ENCODE measurements around the gene GPR39.

Gene GPR39

DNA sequence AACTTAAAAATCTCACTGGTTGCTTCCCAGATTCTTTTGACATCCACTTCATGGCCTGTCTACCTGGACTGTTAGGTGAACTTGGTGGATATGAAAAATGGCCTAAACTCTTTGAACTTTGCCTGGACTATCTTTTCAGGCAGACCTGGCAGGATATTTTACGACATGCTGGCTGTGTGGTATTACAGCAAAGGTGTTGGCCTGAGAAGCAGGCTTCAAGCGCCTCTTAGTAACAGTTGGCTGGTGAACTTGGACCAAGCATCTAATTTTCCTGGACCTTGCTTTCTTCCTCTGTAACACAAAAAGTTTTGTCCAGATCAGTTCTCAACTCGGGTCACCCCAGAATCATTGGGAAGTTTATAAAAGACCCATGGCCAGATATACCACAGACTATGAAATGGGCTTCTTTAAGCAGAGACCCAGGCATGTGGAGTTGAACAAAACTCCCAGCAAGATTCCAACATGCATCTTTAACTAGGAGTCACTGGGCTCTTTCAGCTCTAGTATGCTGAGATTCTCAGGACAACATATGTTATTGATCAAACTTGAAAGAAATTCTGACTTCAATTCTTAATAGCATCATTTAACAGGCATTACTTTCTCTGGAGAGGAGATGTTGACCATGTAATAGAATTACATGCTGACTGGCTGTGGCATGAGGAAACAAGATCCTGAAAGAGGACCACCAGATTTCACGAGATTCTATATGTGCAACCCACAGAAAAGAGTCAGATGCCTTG lies 249.0 kb downstream of the GPR39 start:
- in situ Hi-C loops (cut with HindIII; ENCODE audit: low sequenced_read_pairs): loop anchor here (25.0 kb wide), 1 partner anchor 1172 kb away; no protein-coding TSS in a partner anchor

DNA sequence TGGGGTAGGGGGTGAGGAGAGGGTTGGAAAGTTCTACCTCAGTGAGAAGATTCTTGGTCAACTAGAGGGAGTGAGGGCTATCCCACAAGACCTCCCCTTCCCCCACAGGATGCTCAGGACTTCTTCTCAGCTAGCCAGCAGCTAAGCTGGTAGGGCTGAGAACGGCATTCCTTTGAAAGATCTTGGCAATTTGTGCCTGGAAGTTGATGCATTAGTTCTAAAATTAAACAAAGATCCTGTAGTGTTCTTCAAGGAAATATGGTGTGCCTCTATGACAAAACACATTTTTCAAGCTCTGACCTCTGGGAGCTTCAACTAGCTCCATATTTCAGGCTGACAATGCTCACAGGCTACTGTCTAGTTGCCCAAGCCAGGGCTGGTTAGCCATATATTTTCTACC lies 251.1 kb downstream of the GPR39 start:
- in situ Hi-C loops (cut with HindIII; ENCODE audit: low sequenced_read_pairs): loop anchor here (25.0 kb wide), 1 partner anchor 1170 kb away; no protein-coding TSS in a partner anchor

DNA sequence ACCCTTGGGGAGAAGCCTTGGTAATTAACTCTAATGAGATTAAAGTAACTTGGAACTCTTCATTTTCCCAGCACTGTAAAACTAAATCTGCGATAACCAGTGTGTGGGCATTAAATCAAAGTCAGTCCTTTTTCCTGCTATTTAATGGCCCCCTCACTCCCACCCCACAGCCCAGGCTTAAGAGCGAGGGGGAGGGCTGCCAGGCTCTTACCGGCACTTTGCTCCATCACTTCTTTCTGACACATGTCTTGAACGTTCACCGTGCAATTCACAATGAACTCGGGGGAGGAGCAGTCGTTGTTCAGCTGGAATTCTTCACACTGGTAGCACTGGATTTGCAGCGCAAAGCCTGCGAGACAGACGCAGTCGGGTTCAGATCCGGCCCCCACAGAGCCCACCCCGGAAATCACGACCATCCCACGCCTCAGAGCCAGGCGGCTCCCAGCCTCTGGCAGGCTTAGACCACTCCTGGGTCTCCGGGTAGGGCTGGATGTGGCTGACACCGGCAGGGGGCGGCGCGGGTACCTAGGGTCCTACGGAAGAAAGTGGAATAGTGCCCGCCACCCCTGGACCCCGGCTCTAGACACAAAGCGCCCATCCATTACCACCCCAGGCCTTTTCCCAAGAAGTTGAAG lies 251.7 kb downstream of the GPR39 start:
- in situ Hi-C loops (cut with HindIII; ENCODE audit: low sequenced_read_pairs): loop anchor here (25.0 kb wide), 1 partner anchor 1169 kb away; no protein-coding TSS in a partner anchor

DNA sequence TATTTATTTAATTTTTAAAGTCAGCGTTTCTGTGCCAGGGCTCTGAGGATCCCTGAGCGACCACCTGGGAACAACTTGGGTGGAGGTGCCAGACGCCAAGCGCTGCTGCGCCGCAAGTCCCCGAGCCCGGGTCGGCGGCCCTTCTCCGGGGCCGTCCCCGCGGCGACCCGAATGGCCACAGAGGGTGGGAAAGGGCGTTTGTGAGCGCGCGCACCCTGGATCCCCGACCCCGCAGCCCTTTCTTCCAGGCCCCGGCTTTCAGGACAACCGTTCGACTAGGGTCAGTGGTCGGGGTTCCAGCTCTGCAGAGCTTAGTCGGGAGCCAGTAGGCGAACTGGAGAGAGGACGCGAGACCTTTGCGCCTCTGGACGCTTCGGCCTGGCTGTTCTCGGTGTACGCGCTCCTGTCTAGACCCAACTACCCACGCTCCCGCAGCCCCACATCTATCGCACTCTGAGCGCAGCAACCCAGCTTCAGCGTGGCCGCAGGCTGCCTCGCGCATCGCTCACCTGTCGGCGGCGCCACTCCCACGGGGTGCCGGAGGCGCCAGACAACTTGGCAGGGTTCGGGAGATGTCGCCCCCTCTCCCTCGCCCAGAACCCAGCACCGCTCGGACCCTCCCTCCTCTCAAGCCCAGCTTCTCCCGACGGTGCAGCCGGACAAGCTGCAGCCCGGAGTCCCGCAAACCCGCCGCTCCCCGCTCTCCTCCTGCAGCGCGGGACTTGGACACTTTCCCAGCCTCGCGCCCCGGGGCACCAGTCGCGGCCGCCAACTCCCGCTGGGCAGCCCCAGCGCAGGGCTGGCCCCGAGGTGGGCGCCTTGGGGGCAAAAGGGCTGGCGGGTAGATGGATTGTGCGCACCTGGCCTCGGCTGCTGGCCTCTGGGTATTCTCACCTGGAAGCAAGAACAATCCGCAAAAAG lies 252.6 kb downstream of the GPR39 start:
- in situ Hi-C loops (cut with HindIII; ENCODE audit: low sequenced_read_pairs): loop anchor here (25.0 kb wide), 1 partner anchor 1168 kb away; no protein-coding TSS in a partner anchor

DNA sequence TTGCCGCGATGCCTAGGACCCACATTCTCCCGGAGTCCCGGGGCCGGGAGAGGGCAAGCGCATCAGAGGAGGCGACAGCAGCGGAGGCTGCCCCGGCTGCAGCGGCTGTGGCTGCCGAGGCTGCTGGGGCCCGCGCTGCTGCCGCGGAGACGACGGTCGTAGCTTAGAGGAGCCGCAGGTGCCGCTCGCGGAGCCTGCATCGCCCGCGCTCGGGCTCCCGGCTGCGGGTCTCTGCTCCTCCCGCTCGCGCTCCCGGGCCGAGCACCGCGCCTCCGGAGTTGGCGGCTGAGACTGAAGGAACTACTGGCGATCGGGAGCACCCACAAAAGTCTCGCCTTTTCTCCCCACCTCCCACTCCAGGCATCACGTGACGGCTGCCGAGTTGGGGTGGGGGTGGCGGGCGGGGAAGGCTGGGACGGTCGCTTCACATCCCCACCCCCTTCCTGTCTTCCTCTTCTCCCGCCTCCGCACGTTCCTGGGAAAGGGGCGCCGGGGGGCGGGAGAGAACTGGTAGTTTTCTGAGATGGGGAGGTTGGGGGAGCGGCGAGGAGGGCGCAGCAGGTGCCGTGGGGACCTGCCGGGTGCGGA lies 253.4 kb downstream of the GPR39 start, which contains the start of gene LYPD1:
Gene LYPD1 (minus strand): TSS at position 298 of the 588 bp plus-strand sequence. CDS start 273 bp downstream, at position 25.
- in situ Hi-C loops (cut with HindIII; ENCODE audit: low sequenced_read_pairs): loop anchor here (25.0 kb wide), 1 partner anchor 1167 kb away; no protein-coding TSS in a partner anchor

DNA sequence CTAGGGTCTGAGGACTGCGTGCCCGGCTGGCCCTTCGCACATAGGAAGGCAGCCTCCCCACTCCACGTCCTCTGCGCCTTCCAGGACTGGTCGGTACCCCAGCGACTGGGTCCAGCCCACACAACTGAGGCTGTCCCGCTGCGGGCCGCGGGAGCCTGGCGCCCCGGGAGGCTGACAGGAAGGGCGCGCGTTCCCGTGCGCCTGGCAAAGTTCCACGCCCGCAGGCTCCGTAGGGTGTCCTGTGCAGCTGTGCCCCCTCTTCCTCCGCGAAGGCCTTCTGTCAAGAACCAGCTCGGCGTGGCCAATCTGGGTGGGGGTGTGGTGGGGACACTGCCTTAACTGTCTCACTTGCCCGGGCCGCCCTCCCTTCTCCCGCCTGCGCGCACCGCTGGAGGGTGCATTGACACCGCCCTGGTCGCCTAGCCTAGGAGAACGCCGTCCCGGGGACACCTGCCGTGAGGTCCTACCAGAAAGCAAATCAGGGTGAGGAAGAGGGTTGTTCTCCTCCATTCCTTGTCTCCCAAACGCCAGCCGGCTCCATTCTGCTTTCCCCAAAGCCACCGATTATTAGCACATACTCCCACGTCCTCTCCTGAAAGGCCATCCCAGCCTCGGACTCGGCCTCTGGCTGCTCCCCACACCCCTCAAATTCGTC lies 254.0 kb downstream of the GPR39 start:
- in situ Hi-C loops (cut with HindIII; ENCODE audit: low sequenced_read_pairs): loop anchor here (25.0 kb wide), 1 partner anchor 1167 kb away; no protein-coding TSS in a partner anchor

DNA sequence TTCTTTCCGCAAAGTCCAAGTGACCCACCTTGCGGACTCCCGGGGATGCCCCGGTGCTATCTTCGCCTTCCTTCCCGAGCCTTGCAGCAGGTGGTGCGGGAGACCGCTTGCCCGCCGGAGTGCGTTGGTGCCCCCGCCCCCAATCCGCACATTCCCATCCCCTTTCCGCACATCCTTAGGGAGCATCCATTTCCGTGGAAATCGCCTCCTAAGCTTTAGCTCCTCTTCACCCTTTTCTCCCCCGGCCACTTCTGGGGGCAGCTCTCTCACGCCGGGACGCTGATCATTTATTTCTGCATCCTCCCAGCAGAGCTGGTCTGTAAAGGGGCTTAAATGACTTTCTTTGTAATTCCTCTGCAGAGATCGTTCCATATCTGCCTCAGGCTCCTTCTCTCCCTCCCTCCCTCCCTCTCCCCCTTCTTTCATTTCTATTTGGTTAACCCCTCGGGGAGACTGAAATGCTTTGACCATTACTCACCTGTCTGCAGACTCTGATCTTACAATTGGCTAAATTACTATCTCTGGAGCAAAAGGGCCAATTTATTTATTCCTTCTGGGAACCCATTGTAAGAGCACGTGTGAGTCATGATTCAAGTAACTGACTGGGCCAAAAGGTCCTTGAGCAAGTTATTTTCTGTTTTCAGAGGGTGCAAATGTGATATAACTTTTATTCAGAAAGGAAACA lies 254.7 kb downstream of the GPR39 start:
- in situ Hi-C loops (cut with HindIII; ENCODE audit: low sequenced_read_pairs): loop anchor here (25.0 kb wide), 1 partner anchor 1166 kb away; no protein-coding TSS in a partner anchor

DNA sequence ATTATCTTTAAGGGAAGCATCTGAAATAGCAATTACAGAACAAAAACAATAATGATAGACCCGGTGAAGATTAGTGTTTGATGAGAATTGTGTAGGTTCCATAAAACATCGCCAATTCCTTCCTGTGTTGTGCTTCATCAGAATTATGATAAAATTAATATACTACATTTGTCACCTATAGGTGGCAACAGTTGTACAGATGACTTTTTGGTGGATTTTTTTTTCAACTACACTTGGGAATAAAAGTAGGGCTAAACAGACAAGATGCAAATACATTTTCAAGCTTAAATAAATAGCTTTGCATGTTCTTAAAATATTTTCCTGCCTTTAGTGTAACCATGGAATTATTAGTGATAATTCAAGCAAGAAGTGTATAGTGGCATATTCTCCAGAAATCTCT lies 260.4 kb downstream of the GPR39 start:
- in situ Hi-C loops (cut with HindIII; ENCODE audit: low sequenced_read_pairs): no loop called here

DNA sequence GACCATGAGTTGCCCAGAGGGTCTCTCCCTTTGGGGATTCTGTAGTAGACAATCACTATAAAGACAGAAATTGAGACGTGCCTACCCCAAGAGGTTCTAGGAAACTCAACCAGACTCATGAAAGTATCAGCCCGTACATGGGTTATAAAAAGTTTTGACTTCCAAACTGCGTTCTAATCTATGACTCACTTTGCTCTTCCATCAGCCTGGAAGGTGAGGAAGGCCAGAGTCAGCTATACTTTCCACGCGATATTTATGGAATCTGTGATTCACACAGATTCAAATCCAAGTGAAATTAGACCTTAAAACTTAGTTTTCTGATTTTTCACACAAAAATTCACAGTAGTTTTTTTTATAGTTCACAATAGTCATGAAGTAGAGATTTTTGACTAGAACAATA lies 261.1 kb downstream of the GPR39 start:
- in situ Hi-C loops (cut with HindIII; ENCODE audit: low sequenced_read_pairs): no loop called here

DNA sequence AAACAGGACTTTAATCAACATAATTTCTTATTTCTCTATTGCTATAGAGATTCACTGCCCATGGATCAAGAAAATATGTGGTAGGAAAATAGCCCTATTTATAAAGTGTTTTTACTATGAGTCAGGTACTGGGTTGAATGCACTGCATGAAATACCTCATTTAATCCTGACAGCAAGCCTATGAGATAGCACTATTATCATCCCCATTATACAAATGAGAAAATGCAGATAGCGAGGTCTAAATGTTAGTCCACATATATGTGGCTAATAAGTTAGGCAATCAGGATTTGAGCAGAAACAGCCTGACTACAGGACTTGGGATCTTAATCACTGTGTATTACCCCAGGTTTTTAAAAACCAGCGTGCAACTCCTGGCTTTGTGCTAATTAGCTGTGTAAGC lies 261.9 kb downstream of the GPR39 start:
- in situ Hi-C loops (cut with HindIII; ENCODE audit: low sequenced_read_pairs): no loop called here

DNA sequence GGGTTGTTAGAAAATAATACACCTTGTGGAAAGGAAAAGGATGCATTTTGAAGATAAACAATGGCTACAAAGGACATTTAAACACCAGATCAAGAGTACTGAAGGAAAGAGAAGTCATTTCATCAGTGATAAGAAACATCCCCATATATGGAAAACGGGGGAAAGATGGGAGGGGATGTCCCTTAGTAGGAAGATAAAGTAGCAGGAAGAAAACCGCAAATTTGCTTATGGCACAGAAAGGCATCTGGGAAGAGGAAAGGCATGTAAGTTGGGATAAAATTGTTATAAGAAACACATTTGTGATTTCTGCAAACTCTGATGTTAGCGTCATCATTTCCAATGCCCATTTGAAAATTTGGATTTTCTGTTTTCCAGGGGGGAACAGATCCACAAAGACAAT lies 263.9 kb downstream of the GPR39 start:
- in situ Hi-C loops (cut with HindIII; ENCODE audit: low sequenced_read_pairs): no loop called here

DNA sequence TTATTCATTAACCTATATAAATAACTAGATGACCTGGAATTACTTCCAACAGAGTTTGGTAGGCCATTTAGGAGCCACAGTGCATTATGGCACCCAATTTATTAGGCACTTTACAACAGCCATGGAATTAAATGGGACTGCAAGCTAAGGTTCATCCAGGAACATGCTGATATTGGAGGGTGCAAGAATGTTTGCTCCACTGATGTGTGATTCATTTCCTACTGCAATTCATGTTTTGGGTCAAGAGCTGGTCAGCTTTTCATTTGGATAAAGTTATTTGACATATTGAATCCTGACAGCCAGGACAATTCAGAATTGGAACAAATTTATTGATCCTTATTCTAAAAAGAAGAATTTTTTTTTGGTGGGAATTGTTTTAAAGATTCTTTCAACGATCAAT lies 265.2 kb downstream of the GPR39 start:
- in situ Hi-C loops (cut with HindIII; ENCODE audit: low sequenced_read_pairs): no loop called here

DNA sequence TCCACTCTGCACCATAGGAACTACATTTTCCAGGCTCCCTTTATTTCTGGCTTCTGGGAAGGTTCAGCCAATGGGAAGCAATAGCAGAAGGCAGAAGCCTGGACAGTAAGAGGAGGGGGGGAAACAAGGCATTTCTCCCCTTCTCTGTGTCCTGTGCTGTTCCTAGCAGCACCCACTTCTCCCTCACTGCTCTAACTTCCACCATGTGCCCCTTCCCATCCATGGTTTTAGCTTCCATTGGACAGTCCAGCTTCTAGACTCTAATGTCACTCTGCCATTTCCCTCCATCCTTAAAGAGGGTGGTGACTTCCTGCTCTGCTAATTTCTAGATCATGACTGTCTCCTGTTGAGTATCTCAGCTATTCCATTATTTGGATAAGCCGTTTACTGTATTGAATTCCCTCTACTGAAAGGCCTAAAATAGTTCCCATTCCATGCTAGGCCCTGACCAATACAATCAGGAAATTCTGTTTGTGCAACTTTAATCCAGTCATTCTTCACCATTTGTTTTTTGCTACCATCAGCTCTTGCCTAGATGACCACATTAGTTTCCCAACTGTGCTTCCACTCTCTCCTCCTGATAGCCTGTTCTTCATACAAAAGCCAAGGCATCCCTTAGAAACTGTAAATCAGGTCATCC lies 274.2 kb downstream of the GPR39 start:
- in situ Hi-C loops (cut with HindIII; ENCODE audit: low sequenced_read_pairs): no loop called here

DNA sequence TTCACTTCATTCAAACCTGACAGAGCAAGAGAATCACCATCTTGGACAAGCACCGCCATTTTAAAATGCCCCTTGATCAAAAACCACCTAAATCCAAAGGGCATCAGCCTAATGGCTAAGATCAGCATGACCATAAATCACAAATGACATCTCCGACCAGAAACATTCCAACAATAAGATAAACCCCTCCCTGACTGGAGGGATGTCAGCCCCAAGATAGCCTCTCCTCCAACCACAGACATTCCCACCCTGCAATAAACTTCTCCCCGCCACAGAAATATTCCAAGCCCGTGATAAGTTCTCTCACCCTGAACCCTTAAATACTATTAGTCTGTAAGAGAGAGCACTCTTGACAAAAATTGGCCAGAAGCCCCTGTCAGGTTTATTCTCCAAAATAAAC lies 275.0 kb downstream of the GPR39 start:
- in situ Hi-C loops (cut with HindIII; ENCODE audit: low sequenced_read_pairs): no loop called here

DNA sequence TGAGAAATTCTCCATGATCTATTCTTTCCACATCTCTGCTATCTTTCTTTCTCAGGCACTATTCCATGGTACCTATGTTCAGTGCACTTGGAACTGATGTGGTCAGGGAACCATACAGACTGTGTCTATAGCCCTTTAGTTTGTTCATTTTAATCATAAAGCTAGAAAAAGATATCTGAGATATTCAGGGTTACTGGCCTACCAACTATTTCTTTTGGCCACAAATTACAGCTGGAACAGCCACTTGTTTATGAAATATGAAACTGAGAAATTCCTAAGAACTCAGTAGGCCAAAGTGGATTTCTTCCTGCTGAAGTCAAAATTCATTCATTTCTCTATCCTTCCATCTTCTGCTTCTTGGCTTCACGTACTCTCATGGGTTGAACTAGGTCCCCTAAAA lies 276.2 kb downstream of the GPR39 start:
- in situ Hi-C loops (cut with HindIII; ENCODE audit: low sequenced_read_pairs): no loop called here
